Activated effector memory CD4-positive, alpha-beta T cell treated with anti-CD3 and anti-CD28 coated beads, Interleukin-2, amount 50 U/mL, for 16 hours (primary cell): ENCODE measurements around the gene EMC6.
"Not testable (repeated sequence)": the region's sequence is repeated elsewhere in the genome, so short reads cannot be mapped to it uniquely, and the experiment has no call there.

Source experiments
- DNase-seq: peaks from one replicate; pipeline ENCODE4 v3.0.0-alpha.2; 2020

Gene EMC6

GRCh38 chr17:3682033-3682432, 13.4 kb downstream of the EMC6 start:
- no peak for DNase-seq

GRCh38 chr17:3683054-3683511, 14.5 kb downstream of the EMC6 start:
- DNase-seq: peak; percentile 82

- no peak for DNase-seq
Measured at GRCh38 chr17:3685174-3685573, 16.6 kb downstream of the EMC6 start.

GRCh38 chr17:3688027-3688553, 19.5 kb downstream of the EMC6 start:
- no peak for DNase-seq

GRCh38 chr17:3688852-3689261, 20.2 kb downstream of the EMC6 start:
- no peak for DNase-seq

GRCh38 chr17:3689262-3690093, 20.9 kb downstream of the EMC6 start:
- no peak for DNase-seq

DNA sequence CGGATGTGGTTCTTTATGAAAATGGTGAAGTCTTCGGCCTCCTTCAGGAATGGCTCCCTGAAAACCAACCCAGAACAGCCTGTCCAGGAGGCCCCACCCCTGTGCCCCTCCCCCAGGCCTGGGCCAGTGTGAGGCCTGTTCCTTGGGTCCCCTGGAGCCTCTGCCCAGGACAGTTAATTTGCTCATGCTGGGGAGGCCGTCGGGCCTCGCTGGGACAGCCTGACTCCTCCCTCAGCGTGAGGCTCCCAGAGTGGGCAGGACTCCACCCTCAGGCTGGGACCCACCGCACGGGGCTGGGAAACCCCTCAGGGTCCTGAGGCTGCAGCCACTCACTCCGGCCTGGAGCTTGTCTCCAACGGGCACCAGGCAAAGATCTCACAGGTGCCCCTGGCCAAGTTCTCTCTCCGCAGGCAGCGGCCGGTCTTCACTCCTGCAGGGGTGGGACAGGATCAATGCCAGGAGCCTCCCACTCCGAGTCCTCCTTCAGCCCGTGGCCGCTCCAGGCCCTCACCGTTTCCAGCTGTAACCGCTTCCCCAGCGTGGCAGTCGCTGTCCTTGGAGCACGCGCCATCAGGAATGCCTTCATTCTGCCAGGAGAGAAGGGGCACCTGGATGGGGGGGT, 21.6 kb downstream of the EMC6 start:
- DNase-seq: no peak

GRCh38 chr17:3691617-3692067, 23.0 kb downstream of the EMC6 start:
- no peak for DNase-seq

DNA sequence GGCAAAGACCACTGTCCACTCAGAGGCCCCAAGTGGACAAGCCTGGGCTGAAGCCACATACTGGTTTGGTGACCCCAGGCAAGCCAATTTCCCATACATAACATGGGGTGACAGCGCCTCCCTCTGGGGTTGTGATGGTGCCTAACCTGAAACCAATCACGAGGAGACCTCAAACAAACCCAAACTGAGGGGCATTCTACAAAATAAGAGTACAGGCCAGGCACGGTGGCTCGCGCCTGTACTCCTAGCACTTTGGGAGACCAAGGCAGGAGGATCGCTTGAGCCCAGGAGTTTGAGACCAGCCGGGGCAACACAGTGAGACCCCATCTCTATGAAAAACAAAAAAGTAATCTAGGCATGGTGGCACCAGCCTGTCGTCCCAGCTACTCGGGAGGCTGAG, 23.7 kb downstream of the EMC6 start:
- no peak for DNase-seq

DNA sequence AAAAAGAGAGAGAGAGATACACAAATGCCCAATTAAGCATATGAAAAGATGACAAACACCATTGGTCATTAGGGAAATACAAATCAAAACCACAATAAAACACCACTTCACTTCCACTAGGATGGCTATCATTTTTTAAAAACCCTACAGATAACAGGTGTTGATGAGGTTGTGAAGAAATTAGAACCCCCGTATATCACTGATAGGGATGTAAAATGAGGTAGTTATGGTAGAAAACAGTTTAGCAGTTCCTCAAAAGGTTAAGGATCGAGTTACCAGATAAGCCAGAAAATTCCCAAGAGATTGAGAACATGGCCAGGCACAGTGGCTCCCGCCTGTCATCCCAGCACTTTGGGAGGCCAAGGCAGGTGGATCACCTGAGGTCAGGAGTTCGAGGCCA, 24.5 kb downstream of the EMC6 start:
- DNase-seq: no peak

DNA sequence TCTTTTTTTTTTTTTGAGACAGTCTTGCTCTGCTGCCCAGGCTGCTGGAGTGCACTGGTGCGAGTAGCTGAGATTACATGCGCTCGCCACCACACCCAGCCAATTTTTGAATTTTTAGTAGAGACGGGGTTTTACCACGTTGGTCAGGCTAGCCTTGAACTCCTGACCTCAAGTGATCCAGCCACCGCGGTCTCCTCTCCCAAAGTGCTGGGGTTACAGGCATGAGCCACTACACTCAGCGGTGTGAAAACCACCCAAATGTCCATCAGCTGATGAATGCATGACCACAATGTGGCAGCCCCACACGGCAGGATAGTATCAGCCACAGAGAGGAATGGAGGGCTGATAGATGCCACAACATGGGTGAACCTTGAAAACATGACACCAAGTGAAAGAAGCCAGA, 25.2 kb downstream of the EMC6 start:
- no peak for DNase-seq

DNA sequence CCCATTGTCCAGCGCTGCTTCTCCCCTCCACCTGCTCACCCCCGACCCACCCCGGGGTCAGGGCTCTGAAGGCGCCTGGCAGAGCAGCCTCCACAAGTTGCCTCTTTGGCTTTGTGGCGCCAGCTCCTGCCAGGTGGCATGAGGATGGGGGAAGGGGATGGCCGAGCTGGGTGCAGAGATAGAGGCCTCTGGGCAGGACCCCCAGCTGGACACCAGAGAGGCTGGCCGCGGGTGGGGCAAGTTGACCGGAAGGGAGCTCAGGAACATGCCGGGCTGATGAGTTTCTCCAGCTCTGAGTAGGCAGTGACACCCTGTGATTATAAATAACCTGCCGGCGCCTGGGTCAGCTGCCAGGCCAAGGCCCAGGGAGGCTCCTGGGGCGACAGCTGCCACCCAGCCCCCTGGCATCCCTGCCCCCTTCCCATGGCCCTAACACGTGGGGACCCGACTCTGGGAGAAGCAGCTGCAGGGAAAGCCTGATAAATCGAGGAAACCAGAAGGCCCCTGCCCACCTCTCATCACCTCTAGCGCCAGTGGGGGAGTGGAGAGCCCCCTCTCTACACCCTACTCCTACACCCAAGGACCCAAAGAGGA, 26.6 kb downstream of the EMC6 start:
- no peak for DNase-seq

DNA sequence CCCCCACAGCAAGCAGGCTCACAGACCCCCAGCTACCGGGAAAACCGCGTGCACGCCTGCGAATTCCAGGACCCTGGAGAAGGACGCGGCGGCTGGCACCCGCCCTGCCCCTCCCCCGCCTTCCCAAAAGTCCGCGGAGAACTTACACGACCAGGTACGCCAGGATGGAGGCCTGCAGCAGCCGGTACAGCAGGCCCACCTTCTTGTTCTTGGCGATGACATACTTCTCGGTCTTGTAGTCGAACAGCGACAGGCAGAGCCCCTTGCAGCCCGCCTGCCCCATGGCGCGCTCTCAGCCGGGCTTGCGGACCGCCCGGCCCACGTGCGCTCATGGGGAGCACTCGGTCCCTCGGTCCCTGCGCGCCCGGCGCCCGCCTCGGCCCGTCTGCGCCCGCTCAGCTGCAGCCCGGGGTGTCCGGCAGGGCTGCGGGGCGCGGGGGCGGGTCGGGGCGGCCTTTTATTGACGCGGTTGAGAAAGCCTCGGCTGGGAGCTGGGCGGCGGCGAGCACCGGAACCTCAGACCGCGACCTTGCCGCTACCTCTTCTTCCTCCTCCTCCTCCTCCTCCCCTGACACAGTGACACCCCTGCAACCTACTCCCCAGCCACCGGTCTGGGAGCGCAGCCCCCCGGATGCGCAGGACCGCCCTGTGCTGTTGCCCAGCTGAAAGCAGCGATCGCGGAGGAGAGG, 27.3 kb downstream of the EMC6 start, which contains the start of gene P2RX5:
P2RX5 (minus strand) TSS at position 433 of the 689 bp plus-strand sequence; CDS start at position 283, 150 bp downstream.
- DNase-seq: peak; percentile 74

GRCh38 chr17:3697103-3697476, 28.5 kb downstream of the EMC6 start:
- no peak for DNase-seq

- DNase-seq: no peak
Measured at GRCh38 chr17:3698139-3698538, 29.5 kb downstream of the EMC6 start.

DNA sequence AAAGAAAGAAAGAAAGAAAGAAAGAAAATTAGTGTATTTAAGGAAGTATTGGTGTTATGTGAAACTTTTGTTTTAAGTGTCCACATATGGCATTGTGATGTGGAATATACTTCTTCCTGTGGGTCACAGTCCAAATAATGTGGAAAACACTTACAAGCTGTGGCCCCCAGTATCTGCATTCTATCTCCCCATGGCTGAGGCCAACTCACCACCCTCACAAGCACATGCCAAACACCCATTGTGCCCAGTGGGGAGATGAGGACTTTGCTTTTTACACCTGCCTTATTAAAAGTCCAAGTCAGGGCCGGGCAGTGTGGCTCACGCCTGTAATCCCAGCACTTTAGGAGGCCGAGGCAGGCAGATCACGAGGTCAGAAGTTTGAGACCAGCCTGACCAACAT, 31.3 kb downstream of the EMC6 start:
- DNase-seq: no peak

DNA sequence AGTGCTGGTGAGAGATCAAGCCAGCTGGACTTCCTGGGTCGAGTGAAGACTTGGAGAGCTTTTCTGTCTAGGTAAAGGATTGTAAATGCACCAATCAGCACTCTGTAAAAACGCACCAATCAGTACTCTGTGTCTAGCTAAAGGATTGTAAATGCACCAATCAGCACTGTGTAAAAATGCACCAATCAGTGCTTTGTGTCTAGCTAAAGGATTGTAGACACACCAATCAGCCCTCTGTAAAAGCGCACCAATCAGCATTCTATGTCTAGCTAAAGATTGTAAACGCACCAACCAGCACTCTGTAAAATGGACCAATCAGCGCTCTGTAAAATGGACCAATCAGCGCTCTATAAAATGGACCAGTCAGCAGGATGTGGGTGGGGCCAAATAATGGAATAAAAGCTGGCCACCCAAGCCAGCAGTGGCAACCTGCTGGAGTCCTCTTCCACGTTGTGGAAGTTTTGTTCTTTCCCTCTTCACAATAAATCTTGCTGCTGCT, 33.5 kb downstream of the EMC6 start:
- DNase-seq: not testable (repeated sequence)

- DNase-seq: no peak
Measured at GRCh38 chr17:3704931-3705717, 36.5 kb downstream of the EMC6 start.

DNA sequence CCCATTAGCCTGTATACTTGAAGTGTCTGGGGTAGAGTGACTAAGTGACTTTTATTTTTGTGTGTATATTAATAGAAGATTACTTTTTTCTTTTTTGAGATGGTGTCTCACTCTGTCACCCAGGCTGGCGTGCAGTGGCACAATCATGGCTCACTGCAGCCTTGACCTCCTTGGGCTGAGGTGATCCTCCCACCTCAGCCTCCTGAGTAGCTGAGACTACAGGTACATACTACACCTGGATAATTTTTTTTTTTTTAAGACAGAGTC, 37.0 kb downstream of the EMC6 start:
- not testable (repeated sequence) for DNase-seq

DNA sequence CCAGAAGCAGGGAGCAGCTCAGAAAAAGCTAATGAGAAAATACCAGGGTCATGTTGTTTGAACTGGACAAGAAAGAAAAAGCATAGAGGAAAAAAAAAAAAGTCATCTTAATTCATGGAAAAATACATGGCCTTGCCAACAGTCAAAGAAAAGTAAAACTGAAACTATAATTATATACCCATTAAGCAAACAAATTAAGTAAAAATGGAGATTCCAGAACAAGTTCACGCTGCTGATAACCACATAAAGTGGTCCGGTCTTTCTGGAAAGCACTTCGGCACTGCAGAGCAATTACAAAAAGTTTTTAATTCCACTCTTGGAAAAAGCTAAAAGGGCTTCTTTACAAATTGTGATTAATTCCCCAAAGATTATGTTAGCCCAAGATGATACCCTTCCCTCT, 39.8 kb downstream of the EMC6 start:
- DNase-seq: no peak

DNA sequence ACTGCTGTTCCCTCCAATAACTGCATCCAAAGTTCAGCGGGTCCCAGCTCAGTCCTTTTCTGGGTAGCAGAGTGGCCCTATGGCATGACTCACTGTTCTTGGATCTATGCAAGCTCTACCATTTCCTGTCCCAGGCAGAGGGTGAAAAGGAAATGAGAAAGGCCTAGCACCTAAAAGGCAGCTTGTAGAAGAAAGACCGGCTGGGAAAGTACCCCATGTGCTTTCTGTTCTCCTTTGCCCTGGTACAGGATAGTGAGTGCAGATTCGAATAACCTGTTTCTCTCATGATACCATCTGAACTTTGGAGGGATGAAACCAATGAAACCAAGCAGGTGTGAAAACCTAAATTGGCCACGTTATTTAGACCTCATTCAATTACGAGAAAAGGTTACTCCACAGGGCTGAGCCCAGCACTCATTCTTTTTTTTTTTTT, 42.4 kb downstream of the EMC6 start:
- DNase-seq: peak; percentile 86

- peak; percentile 69 for DNase-seq
Measured at GRCh38 chr17:3712811-3713463, 44.3 kb downstream of the EMC6 start.
